HG03439 (cell line): ENCODE results near the gene PERM1.
"Not testable (repeated sequence)": the region's sequence is repeated elsewhere in the genome, so short reads cannot be mapped to it uniquely, and the experiment has no call there.

Source experiments
- ATAC-seq: cut with Tn5 transposase; IDR thresholded peaks from one replicate; pipeline ENCODE4 v1.9.1; 2021; ENCODE audit warnings: mild to moderate bottlenecking, moderate library complexity; ENCODE audit not compliant: unreplicated experiment

PERM1 gene

DNA sequence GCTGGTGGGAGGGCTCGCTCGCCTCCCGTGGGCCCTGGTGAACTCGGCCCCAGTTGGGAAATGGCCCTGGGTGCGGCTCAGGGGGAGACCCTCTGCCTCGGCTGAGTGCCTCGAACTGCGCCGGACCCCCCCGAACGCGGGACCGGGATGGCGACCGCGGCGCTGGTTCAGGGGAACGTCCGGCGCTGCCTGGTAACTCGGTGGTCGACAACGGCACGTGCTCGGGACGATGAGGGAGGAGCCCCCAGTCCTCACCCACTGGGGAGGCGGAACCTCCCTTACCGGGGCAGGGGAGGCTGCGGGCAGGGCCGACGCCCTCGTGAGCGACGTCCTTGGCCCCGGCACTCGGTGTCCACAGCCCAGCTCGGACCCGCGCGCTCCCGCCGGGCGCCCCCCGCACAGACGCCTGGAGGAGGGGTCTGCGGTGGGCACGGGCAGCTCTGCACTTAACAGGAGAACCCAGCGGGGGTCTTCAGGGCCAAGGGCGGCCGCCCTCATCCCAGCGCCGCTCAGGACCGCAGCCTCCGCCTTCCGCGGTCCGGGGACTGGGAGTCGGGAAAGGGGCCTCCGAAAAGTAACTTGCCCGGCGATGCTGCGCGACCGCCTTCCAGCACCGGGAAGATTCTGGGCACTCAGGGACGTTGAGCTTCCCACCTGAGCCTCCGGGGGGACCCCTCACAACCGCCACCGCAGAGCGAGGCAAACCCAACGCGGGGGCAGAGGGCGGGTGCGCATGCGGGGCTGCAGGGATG is 16.3 kb upstream of the PERM1 start:
- no peak for ATAC-seq

- no peak for ATAC-seq
Observed at GRCh38 chr1:997713-997992, 15.8 kb upstream of the PERM1 start.

GRCh38 chr1:996851-997712 is 15.2 kb upstream of the PERM1 start:
- no peak for ATAC-seq

DNA sequence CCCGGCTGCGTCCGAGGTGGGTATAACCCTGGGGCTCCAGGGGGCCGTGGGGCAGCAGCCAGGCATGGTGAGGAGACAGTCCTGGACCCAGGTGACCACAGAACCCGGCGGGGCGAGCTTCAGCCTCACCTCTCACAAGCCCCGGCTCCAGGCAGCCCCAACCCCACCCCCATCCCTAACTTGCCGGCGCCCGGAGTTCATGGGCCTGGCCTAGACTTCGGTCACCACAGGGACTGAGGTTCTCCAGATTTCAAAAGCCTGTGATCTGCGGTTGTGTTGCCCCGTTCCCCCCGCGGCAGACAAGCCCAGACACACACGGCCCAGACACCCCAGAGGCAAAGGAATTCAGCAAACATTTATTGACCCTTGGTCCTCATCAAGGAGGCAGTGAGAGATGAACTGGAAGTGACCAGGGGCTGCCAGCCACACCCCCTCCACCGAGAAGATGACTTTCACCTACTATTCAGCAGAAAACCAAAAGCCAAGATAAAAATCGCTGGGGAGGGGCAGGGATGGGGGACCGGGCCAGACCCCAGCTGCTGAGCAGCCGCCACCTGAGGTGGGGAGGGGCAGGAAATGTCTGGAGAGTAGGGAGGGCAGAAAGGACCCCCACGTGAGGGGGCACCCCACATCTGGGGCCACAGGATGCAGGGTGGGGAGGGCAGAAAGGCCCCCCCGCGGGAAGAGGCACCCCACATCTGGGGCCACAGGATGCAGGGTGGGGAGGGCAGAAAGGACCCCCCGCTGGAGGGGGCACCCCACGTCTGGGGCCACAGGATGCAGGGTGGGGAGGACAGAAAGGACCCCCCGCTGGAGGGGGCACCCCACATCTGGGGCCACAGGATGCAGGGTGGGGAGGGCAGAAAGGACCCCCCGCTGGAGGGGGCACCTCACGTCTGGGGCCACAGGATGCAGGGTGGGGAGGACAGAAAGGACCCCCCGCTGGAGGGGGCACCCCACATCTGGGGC is 14.1 kb upstream of the PERM1 start:
- ATAC-seq = no peak

GRCh38 chr1:994546-994945 is 12.7 kb upstream of the PERM1 start:
- not testable (repeated sequence) for ATAC-seq

DNA sequence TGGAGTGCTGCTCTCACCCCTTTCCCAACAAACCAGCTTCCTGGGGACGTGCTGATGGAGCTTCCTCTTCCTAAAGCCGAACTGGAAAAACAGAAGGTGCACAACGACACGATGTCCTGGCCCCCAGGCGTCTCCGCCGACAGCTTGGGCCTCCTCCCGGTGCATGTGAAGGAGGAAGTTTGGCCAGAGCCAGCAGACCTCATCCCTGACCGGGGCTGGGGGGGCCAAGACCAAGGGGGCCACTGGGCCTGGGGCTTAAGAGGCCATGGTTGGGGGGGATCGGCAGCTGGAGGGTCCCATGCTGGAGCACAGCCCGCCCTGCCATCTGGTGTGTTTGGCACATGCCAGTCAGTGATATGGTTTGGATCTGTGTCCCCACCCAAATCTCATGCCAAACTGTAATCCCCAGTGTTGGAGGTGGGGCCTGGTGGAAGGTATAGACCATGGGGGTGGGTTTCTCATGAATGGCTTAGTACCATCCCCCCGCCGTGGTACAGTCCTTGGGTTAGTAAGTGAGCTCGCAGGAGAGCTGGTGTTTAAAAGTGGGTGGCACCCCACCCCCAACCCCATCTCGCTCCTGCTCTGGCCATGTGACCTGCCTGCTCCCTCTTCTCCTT is 11.6 kb upstream of the PERM1 start:
- no peak for ATAC-seq

GRCh38 chr1:992362-992761 is 10.5 kb upstream of the PERM1 start:
- ATAC-seq = no peak

- ATAC-seq = no peak
Observed at GRCh38 chr1:991895-992294, 10.0 kb upstream of the PERM1 start.

- not testable (repeated sequence) for ATAC-seq
Observed at GRCh38 chr1:991275-991674, 9.4 kb upstream of the PERM1 start.

DNA sequence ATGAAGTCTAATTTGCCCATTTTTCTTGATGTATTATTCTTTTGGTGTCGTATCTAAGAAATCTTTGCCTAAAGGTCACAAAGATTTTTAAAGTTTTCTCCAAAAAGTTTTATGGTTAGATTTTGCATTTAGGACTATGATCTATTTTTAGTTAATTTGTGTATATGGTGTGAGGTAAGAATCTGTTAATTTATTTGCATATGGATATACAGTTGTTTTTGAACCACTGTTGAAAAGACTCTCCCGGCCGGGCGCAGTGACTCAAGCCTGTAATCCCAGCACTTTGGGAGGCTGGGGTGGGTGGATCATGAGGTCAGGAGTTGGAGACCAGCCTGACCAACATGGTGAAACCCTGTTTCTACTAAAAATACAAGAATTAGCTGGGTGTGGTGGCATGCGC is 6.2 kb upstream of the PERM1 start:
- not testable (repeated sequence) for ATAC-seq

GRCh38 chr1:985126-985525 is 3.2 kb upstream of the PERM1 start:
- no peak for ATAC-seq

- no peak for ATAC-seq
Observed at GRCh38 chr1:984476-984814, 2.6 kb upstream of the PERM1 start.

DNA sequence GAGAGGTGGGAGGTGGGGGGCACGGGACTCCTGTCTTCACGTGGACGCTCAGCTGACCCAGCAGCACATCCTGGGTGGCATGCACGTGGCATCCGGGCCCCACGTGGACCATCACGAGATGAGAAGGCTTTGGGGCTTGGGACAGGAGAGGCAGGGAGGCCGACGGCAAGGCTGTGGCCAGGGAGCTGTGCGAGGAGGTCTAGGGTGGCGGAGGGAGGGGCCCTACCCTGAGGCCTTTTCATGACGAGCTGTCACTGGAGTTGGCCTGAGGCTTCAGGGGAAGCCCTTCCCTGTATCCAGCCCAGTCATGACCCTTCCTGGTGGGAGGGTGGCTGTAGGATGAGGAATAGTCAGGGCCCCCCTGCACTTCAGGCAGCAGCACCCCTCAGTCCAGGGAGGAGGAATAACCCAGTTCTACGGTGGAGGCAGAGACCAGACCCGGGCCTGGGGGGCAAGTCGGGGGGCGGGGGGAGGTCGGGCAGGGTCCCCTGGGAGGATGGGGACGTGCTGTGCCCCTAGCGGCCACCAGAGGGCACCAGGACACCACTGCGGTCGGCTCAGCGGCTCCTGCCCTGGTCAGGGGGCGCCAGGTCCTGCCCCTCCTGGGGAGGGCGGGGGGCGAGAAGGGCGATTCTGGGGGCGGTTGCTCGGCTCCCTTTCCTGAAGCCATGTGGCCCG is 2.0 kb upstream of the PERM1 start:
- no peak for ATAC-seq

GRCh38 chr1:982765-983436 is 1.0 kb upstream of the PERM1 start:
- ATAC-seq = no peak

DNA sequence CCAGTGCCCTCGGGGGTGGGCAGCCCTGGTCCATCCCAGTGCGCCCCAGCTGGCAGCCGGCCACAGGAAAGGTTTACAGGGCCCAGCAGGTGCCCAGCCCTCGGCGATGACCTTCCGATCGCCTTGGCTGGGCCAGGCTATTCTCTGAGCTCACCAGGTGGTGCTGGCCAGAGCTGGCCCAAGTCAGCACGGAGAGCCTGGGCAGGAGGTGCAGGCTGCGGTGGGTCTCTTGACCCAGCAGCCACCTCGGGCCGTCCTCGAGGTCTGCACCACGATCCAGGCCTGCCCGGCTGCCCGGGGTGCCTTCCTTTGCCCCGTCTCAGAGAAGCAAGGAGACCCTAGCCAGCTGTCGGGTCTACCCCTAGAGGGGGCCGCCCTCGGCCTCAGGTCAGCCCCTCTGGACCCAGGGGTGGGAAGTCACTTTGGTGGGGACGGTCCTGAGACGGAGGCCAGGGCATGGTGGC is 370 bp downstream of the PERM1 start:
- ATAC-seq = no peak

DNA sequence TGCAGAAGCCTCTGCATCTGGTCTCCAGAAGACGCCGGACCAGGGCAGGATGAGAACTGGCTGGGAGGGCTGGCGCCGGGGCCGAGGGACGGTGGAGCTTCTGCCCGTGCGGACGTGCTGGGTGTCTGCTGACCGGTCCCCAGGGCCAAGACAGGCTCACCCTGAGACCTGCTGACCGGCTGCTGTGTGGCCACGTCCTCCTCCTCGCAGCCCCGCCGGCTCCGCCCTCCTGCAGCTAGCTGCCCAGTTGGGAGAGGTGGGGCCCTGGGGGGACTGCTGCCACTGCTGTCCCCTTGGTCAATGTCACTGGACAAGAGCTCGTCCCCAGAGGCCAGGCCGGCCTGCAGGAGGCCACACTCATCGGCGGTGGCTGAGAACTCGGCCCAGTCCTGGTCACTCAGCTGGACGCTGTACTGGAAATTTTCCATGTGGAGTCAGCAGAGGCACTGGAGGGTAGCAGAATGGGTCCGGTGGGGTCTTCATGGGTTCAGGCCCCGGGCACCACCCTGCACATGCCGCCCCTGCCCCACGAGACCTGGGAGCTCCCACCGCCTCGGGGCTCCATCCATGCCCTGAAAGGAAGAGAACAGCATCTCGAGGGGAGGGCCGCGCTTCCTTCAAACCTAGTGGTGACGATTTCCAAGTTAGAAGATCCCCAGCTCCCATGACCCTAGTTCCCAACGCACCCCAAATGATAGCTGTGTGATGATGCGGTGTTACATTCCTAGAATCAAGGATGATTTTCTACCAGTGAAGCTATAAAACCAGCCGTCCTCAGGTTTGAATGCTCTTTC is 1.1 kb downstream of the PERM1 start:
- no peak for ATAC-seq

- no peak for ATAC-seq
Observed at GRCh38 chr1:980137-980571, 1.7 kb downstream of the PERM1 start.

GRCh38 chr1:979744-980072 is 2.2 kb downstream of the PERM1 start:
- ATAC-seq = no peak
